Breast epithelium (tissue), 3 donors: ENCODE data around the gene KIF5A.

Experiments used
- CTCF ChIP-seq, 3 donors: fragments of 450-650 bp; IDR thresholded peaks; one replicate each; pipeline ENCODE4 v1.5.1; 2016 to 2017; ENCODE audit warnings: antibody characterized with exemption in 3 of 3, mild to moderate bottlenecking in 3 of 3, moderate library complexity in 3 of 3
- POLR2A ChIP-seq: fragments of 450-650 bp; IDR thresholded peaks from one replicate; pipeline ENCODE4 v1.6.1; 2016; ENCODE audit warnings: antibody characterized with exemption, mild to moderate bottlenecking, moderate library complexity

GRCh38 chr12:57611827-57612710, 62.2 kb downstream of the KIF5A start:
- TF ChIP-seq CTCF (IDR thresholded peaks at IDR 0.05), result no peak
- no peak for TF ChIP-seq POLR2A
